Measurements from ENCODE around the gene LSM10. TPM values are rescaled to one million over a fixed set of nuclear protein-coding genes. Genes with fewer than 3 reads are reported as not detected.
A peak's percentile ranks its signal among the peaks of the same experiment; 100 is the strongest.

The LSM10 gene
- total RNA-seq, 1 experiment from 2014 or later, result 56.3 TPM

DNA sequence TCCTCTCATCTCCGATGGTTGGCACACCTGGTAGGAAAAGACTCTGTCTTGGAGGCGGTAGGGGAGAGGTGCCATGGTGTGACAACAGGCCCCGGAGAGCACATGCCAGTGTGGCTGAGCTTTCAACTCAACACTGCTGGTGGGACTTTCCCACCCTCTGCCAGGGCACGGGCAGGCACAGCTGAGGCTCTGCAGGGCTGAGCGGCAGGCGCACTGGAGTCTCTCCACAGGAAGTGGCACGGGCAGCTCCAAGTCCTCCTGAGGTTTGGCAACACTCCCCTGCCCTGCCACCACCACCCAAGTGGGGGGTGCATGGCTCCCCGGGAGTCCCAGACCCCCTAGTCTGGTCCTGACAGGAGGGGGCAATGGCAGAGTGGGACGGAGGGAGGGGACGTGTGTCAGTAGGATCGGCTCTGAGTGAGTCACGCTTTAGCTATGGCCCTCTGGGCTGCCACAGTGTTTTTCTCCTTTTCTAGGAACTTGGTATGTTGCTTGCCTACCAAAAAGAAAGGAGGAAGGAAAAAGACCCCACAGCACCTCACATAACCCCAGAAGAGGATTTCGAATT lies 47.0 kb downstream of the LSM10 start:
- ATAC-seq (no peak), DNase-seq (ENCODE audit: low spot score) (no peak)
- Mint-ChIP-seq H3K27me3 (ENCODE audit: low read depth) (no peaks in the 10 kb centered on the region), H3K4me3 (no peak overlapping the region), H3K36me3 (peaks cover 31% of the 10 kb centered on the region), H3K27ac (peak overlapping the region; percentile 30; the same call in 1 of the 2 replicates), H3K9me3 (no peaks in the 10 kb centered on the region), H3K4me1 (peaks cover 8% of the 10 kb centered on the region)
- CTCF ChIA-PET, result interaction anchor here (1.2 to 7.0 kb wide), 4 partner anchors 9 to 69 kb away, joined by 3 to 72 read pairs (median 20); no protein-coding TSS in a partner anchor
- TF ChIP-seq, protein P1, sequence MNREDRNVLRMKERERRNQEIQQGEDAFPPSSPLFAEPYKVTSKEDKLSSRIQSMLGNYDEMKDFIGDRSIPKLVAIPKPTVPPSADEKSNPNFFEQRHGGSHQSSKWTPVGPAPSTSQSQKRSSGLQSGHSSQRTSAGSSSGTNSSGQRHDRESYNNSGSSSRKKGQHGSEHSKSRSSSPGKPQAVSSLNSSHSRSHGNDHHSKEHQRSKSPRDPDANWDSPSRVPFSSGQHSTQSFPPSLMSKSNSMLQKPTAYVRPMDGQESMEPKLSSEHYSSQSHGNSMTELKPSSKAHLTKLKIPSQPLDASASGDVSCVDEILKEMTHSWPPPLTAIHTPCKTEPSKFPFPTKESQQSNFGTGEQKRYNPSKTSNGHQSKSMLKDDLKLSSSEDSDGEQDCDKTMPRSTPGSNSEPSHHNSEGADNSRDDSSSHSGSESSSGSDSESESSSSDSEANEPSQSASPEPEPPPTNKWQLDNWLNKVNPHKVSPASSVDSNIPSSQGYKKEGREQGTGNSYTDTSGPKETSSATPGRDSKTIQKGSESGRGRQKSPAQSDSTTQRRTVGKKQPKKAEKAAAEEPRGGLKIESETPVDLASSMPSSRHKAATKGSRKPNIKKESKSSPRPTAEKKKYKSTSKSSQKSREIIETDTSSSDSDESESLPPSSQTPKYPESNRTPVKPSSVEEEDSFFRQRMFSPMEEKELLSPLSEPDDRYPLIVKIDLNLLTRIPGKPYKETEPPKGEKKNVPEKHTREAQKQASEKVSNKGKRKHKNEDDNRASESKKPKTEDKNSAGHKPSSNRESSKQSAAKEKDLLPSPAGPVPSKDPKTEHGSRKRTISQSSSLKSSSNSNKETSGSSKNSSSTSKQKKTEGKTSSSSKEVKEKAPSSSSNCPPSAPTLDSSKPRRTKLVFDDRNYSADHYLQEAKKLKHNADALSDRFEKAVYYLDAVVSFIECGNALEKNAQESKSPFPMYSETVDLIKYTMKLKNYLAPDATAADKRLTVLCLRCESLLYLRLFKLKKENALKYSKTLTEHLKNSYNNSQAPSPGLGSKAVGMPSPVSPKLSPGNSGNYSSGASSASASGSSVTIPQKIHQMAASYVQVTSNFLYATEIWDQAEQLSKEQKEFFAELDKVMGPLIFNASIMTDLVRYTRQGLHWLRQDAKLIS (CRISPR knock-in tag; IDR thresholded peaks at IDR 0.05; ENCODE audit: borderline replicate concordance), result no peak
- no peak for TF ChIP-seq ZNF671 (CRISPR knock-in tag; IDR thresholded peaks at IDR 0.05)
- TF ChIP-seq CREM (CRISPR knock-in tag; IDR thresholded peaks at IDR 0.05), result no peak
- no peak for TF ChIP-seq TEAD4 (CRISPR knock-in tag; IDR thresholded peaks at IDR 0.05)
- no peak for TF ChIP-seq FOXP1 (CRISPR knock-in tag; IDR thresholded peaks at IDR 0.05; ENCODE audit: borderline replicate concordance)
- TF ChIP-seq ELF4 (CRISPR knock-in tag; IDR thresholded peaks at IDR 0.05; ENCODE audit: low read depth), result no peak
- TF ChIP-seq, protein P2, sequence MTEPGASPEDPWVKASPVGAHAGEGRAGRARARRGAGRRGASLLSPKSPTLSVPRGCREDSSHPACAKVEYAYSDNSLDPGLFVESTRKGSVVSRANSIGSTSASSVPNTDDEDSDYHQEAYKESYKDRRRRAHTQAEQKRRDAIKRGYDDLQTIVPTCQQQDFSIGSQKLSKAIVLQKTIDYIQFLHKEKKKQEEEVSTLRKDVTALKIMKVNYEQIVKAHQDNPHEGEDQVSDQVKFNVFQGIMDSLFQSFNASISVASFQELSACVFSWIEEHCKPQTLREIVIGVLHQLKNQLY (CRISPR knock-in tag; IDR thresholded peaks at IDR 0.05), result no peak
- TF ChIP-seq, protein P3, sequence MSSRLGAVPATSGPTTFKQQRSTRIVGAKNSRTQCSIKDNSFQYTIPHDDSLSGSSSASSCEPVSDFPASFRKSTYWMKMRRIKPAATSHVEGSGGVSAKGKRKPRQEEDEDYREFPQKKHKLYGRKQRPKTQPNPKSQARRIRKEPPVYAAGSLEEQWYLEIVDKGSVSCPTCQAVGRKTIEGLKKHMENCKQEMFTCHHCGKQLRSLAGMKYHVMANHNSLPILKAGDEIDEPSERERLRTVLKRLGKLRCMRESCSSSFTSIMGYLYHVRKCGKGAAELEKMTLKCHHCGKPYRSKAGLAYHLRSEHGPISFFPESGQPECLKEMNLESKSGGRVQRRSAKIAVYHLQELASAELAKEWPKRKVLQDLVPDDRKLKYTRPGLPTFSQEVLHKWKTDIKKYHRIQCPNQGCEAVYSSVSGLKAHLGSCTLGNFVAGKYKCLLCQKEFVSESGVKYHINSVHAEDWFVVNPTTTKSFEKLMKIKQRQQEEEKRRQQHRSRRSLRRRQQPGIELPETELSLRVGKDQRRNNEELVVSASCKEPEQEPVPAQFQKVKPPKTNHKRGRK (CRISPR knock-in tag; IDR thresholded peaks at IDR 0.05; ENCODE audit: borderline replicate concordance), result no peak
- TF ChIP-seq ZNF423 (CRISPR knock-in tag; IDR thresholded peaks at IDR 0.05), result no peak
- no peak for TF ChIP-seq MXD4 (CRISPR knock-in tag; IDR thresholded peaks at IDR 0.05; ENCODE audit: borderline replicate concordance)
- no peak for TF ChIP-seq ZNF219 (CRISPR knock-in tag; IDR thresholded peaks at IDR 0.05; ENCODE audit: borderline replicate concordance)
- POLR2A ChIA-PET, result no interaction called here

DNA sequence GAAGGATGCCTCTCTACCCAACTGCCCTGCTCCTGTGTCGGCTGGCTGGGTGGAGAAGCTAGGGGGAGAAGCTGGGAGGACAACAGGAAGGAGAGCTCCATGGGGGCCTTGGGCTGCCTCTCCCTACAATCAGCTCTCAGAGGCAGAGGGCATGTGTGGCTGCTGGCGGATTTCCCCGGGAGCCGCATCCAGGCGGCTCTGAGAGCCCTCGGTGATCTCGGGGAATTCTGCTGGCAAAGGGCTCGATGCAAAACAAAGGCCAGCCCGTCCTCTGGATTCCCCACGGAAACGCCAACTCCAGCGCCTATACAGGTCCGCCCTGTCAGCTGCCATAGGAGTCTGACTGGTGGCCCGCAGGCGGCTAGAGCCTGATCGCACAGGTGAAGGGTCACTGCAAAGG lies 47.9 kb downstream of the LSM10 start:
- ChIA-PET POLR2A (no interaction called here), CTCF (interaction anchor here (7.0 kb wide), 1 partner anchor 18 kb away, joined by 72 read pairs; no protein-coding TSS in a partner anchor)
- Mint-ChIP-seq H3K4me3 (no peak overlapping the region), H3K27ac (0 out of 2 replicates have a peak overlapping the region, but pooled peaks have one; percentile 30), H3K4me1 (peaks cover 8% of the 10 kb centered on the region), H3K9me3 (no peaks in the 10 kb centered on the region), H3K27me3 (ENCODE audit: low read depth) (no peaks in the 10 kb centered on the region), H3K36me3 (peaks cover 25% of the 10 kb centered on the region)
- no peak for DNase-seq (ENCODE audit: low spot score)
- ATAC-seq, result no peak
- TF ChIP-seq, protein P4, sequence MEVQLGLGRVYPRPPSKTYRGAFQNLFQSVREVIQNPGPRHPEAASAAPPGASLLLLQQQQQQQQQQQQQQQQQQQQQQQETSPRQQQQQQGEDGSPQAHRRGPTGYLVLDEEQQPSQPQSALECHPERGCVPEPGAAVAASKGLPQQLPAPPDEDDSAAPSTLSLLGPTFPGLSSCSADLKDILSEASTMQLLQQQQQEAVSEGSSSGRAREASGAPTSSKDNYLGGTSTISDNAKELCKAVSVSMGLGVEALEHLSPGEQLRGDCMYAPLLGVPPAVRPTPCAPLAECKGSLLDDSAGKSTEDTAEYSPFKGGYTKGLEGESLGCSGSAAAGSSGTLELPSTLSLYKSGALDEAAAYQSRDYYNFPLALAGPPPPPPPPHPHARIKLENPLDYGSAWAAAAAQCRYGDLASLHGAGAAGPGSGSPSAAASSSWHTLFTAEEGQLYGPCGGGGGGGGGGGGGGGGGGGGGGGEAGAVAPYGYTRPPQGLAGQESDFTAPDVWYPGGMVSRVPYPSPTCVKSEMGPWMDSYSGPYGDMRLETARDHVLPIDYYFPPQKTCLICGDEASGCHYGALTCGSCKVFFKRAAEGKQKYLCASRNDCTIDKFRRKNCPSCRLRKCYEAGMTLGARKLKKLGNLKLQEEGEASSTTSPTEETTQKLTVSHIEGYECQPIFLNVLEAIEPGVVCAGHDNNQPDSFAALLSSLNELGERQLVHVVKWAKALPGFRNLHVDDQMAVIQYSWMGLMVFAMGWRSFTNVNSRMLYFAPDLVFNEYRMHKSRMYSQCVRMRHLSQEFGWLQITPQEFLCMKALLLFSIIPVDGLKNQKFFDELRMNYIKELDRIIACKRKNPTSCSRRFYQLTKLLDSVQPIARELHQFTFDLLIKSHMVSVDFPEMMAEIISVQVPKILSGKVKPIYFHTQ (CRISPR knock-in tag; IDR thresholded peaks at IDR 0.05), result no peak
- TF ChIP-seq, protein P5, sequence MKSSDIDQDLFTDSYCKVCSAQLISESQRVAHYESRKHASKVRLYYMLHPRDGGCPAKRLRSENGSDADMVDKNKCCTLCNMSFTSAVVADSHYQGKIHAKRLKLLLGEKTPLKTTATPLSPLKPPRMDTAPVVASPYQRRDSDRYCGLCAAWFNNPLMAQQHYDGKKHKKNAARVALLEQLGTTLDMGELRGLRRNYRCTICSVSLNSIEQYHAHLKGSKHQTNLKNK (CRISPR knock-in tag; IDR thresholded peaks at IDR 0.05), result no peak
- TF ChIP-seq, protein P6, sequence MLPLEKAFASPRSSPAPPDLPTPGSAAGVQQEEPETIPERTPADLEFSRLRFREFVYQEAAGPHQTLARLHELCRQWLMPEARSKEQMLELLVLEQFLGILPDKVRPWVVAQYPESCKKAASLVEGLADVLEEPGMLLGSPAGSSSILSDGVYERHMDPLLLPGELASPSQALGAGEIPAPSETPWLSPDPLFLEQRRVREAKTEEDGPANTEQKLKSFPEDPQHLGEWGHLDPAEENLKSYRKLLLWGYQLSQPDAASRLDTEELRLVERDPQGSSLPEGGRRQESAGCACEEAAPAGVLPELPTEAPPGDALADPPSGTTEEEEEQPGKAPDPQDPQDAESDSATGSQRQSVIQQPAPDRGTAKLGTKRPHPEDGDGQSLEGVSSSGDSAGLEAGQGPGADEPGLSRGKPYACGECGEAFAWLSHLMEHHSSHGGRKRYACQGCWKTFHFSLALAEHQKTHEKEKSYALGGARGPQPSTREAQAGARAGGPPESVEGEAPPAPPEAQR (CRISPR knock-in tag; IDR thresholded peaks at IDR 0.05), result no peak
- TF ChIP-seq ZNF416 (CRISPR knock-in tag; IDR thresholded peaks at IDR 0.05) (no peak), SMAD4 (CRISPR knock-in tag; IDR thresholded peaks at IDR 0.05) (no peak), NR3C1 (CRISPR knock-in tag; conservative IDR thresholded peaks at IDR 0.05; ENCODE audit: low read depth) (no peak), FOXK1 (CRISPR knock-in tag; IDR thresholded peaks at IDR 0.05) (no peak), ZNF317 (CRISPR knock-in tag; IDR thresholded peaks at IDR 0.05; ENCODE audit: borderline replicate concordance, low read depth) (no peak), ZNF671 (CRISPR knock-in tag; IDR thresholded peaks at IDR 0.05) (no peak)
- TF ChIP-seq, protein P7, sequence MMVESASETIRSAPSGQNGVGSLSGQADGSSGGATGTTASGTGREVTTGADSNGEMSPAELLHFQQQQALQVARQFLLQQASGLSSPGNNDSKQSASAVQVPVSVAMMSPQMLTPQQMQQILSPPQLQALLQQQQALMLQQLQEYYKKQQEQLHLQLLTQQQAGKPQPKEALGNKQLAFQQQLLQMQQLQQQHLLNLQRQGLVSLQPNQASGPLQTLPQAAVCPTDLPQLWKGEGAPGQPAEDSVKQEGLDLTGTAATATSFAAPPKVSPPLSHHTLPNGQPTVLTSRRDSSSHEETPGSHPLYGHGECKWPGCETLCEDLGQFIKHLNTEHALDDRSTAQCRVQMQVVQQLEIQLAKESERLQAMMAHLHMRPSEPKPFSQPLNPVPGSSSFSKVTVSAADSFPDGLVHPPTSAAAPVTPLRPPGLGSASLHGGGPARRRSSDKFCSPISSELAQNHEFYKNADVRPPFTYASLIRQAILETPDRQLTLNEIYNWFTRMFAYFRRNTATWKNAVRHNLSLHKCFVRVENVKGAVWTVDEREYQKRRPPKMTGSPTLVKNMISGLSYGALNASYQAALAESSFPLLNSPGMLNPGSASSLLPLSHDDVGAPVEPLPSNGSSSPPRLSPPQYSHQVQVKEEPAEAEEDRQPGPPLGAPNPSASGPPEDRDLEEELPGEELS (CRISPR knock-in tag; IDR thresholded peaks at IDR 0.05), result no peak
- TF ChIP-seq, protein P8, sequence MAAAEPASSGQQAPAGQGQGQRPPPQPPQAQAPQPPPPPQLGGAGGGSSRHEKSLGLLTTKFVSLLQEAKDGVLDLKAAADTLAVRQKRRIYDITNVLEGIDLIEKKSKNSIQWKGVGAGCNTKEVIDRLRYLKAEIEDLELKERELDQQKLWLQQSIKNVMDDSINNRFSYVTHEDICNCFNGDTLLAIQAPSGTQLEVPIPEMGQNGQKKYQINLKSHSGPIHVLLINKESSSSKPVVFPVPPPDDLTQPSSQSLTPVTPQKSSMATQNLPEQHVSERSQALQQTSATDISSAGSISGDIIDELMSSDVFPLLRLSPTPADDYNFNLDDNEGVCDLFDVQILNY (CRISPR knock-in tag; IDR thresholded peaks at IDR 0.05), result no peak
